ENCODE data around the gene LHFPL4.

The LHFPL4 gene

GRCh38 chr3:9503283-9503682 is 50.3 kb downstream of the LHFPL4 start:
- TF ChIP-seq ZFX (IDR thresholded peaks at IDR 0.05) = no peak
- peak; percentile 87 for TF ChIP-seq CTCF (conservative IDR thresholded peaks at IDR 0.05)
- no peak overlapping the region for H3K27ac ChIP-seq

GRCh38 chr3:9501226-9501625 is 52.4 kb downstream of the LHFPL4 start:
- TF ChIP-seq ZFX (IDR thresholded peaks at IDR 0.05) = no peak
- no peak for TF ChIP-seq CTCF (conservative IDR thresholded peaks at IDR 0.05)
- H3K27ac ChIP-seq = no peak overlapping the region

DNA sequence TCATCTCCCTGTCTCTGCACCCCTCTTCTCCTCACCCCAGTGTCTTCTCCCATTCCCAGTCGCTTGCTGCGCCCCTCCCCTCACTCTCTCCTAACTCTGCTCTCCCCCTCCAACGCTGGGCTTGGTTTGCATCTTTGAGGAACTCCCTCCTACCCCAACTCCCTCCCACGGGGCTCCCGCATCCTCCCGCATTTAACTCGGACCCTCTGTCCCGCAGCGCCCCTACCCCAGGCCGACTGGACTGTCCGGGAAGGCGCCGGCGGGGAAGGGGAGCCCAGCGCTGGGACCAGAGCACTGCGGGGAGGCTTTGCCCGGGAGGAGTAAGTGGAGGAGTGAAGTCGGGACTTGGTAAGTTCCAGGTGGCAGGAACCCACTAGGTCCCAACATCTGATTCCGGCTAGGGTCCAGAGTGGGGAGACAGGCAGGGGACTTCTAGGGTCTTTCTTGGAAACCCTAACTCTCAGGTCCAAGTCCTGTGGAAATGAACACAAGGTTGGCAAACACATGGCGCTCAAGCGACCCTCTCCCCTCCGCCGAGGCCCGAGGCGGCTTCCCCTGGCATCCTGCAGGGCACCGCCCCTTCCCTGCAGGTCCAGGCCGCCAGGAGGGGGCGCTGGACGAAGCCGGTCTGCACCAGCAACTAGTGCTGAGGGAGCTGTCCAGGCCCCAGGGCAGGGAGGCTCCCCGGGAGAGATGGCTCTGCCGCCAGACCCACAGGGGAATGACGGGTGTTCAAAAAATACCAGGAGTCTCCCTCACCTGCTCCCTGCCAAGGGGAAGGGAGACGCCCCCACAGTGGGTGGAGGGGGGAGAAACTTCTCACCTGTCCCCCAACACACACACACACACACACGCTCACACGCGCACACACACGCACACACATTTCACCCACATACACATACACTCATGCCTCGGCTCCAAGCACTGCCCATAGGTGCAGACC is 53.2 kb downstream of the LHFPL4 start:
- TF ChIP-seq CTCF (conservative IDR thresholded peaks at IDR 0.05) (peak; percentile 86), ZFX (IDR thresholded peaks at IDR 0.05) (no peak)
- H3K27ac ChIP-seq = no peak overlapping the region

DNA sequence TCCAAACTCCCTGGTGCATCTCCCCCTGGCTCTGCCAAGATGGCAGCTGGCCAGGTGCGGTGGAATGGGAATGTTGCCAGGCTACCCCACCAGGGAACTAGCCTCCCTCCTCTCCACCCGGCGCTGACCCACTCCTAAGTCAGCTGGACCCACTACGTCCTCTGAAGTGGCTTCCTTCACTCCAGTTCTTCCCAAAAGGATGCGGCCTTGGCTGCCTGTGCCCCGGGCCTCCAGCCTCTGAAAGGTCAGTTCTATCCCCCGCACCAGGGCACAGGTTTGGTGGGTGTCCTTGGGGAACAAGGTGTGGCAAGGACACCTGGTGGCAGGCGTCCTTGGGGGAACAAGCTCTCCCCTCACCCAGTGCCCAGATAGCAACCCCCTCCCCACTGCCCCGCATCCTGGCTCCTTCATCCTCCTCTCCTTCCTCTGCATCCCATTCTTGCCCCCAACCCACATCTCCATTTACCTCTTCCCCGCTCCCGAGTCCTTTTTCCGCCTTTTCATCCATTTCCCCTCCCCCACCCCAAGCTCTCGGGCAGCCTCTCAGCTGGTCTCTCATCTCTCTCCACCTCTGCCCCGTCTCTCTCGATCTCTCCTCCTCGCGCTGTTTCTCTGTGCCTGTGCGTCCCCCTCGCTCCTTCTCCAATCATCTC is 54.0 kb downstream of the LHFPL4 start:
- H3K27ac ChIP-seq = no peak overlapping the region
- TF ChIP-seq ZFX (IDR thresholded peaks at IDR 0.05) (no peak), CTCF (conservative IDR thresholded peaks at IDR 0.05) (no peak)

- no peak overlapping the region for H3K27ac ChIP-seq
- TF ChIP-seq ZFX (IDR thresholded peaks at IDR 0.05) (no peak), CTCF (conservative IDR thresholded peaks at IDR 0.05) (no peak)
These were observed 54.8 kb downstream of the LHFPL4 start for GRCh38 chr3:9498781-9499180.

DNA sequence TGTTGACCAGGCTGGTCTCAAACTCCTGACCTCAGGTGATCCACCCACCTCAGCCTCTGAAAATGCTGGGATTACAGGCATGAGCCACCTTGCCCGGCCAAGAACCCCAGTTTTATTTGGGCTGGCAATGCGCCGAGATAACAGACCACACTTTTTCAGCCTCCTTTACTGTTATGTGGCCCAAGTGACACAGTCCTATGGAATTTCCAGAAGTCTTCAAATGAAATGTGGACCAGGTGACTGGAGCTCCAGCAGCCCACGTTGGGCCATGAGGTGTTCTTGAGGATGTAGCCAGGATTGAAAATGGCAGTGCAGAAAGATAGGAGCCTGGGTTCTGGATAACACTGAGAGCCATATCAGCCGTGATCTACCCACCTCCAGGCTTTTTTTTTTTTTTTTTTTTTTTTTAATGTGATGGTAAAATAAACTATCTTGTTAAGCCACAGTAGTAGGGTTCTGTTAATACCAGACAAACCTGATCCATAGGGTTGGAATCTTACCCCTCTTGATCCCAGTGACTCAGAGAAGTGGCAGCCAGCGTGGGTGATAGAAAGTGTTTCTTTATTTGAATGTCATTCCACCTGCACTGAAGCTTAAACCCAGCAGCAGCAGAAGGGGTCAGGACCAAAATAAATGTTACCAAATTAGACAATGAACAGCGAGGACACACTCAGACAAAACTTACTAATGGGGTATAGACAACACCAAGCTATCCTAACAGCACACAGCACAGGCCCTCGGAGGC is 55.6 kb downstream of the LHFPL4 start:
- H3K27ac ChIP-seq = no peak overlapping the region
- TF ChIP-seq CTCF (conservative IDR thresholded peaks at IDR 0.05) = no peak
- TF ChIP-seq ZFX (IDR thresholded peaks at IDR 0.05) = no peak
